Ovary (tissue), 3 donors: Measurements from ENCODE around the gene DPEP3.

Experiments used
- POLR2A ChIP-seq: fragments of 450-650 bp; IDR thresholded peaks from one replicate; pipeline ENCODE4 v1.6.1; 2017; ENCODE audit warnings: antibody characterized with exemption, mild to moderate bottlenecking, moderate library complexity
- TF ChIP-seq, protein P1 (sequence below), 3 donors: fragments of 450-650 bp in 2 of 3; fragments of 200-600 bp in 1 of 3; IDR thresholded peaks; one replicate each; pipeline versions ENCODE4 v1.5.1 to v1.8.0; 2016 to 2022; ENCODE audit warnings: antibody characterized with exemption in 3 of 3, mild to moderate bottlenecking in 1 of 3
- donor health status: DM: no; HTN: no; CAD: no.

DNA sequence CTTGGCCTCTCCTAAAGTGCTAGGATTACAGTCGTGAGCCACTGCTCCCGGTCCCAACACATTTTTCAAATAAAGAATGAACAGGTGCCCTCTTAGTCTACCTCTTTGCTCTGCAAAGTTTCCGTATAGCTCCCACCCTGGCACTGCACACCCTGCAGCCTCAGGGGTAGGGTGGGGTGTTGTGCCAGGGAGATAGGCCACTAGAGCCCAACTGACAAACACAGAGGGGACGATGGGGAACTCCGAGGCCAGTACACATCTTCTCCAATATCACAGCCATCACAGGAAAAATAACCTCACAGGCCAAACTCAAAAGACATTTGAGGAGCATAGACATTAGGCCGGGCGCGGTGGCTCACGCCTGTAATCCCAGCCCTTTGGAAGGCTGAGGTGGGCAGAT, 9.2 kb downstream of the DPEP3 start:
- no peak for TF ChIP-seq POLR2A
- TF ChIP-seq, protein P1, sequence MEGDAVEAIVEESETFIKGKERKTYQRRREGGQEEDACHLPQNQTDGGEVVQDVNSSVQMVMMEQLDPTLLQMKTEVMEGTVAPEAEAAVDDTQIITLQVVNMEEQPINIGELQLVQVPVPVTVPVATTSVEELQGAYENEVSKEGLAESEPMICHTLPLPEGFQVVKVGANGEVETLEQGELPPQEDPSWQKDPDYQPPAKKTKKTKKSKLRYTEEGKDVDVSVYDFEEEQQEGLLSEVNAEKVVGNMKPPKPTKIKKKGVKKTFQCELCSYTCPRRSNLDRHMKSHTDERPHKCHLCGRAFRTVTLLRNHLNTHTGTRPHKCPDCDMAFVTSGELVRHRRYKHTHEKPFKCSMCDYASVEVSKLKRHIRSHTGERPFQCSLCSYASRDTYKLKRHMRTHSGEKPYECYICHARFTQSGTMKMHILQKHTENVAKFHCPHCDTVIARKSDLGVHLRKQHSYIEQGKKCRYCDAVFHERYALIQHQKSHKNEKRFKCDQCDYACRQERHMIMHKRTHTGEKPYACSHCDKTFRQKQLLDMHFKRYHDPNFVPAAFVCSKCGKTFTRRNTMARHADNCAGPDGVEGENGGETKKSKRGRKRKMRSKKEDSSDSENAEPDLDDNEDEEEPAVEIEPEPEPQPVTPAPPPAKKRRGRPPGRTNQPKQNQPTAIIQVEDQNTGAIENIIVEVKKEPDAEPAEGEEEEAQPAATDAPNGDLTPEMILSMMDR (IDR thresholded peaks at IDR 0.05), result no peak
